GM18505 (cell line): ENCODE data around the gene WDR20.
"Not testable (repeated sequence)": the region's sequence is repeated elsewhere in the genome, so short reads cannot be mapped to it uniquely, and the experiment has no call there.

ENCODE experiments used
- ATAC-seq: cut with Tn5 transposase; IDR thresholded peaks from one replicate; pipeline ENCODE4 v1.9.1; 2021; ENCODE audit not compliant: unreplicated experiment
- POLR2A ChIP-seq: IDR thresholded peaks from 4 replicates; pipeline ENCODE4 v1.6.1; 2011; ENCODE audit warnings: borderline replicate concordance; ENCODE audit not compliant: insufficient read depth, insufficient read length; ENCODE audit errors: extremely low read depth

Gene WDR20

DNA sequence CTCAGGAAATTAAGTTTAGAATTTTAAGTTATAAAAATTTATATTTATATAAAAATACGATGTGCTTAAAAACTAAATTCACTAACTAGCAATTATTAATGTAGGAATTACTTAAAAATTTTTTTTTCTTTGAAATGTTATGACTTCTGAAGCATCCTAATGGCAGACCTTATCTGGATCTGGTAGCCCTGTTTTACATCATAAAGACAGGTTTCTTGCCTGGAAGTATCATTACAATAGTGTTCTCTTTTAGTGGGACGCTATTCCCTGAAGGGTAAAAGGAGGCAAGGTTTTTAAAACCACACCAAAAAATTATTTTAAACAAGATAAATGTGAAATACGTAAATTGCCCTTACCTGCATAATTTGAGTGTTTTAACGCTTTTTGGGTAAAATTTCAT is 2.1 kb downstream of the WDR20 start:
- no peak for TF ChIP-seq POLR2A
- ATAC-seq: no peak

DNA sequence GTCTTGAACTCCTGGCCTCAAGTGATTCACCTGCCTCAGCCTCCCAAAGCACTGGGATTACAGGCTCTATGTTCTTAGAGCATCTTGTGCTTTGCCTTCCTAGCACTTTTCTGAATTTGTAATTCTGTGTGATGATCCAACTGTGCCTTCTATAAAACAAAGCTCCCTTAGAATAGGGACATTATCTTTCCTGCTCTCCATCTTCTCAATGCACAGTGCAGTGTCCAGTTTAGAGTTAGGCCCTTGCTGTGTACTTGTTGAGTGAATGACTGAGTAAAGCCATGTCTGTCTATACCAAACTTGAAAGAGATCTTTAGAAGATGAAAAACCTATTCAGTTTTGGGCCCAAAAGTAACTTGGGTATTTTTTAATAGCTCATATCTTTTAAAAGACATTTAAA is 5.2 kb downstream of the WDR20 start:
- ATAC-seq: no peak
- TF ChIP-seq POLR2A: no peak

DNA sequence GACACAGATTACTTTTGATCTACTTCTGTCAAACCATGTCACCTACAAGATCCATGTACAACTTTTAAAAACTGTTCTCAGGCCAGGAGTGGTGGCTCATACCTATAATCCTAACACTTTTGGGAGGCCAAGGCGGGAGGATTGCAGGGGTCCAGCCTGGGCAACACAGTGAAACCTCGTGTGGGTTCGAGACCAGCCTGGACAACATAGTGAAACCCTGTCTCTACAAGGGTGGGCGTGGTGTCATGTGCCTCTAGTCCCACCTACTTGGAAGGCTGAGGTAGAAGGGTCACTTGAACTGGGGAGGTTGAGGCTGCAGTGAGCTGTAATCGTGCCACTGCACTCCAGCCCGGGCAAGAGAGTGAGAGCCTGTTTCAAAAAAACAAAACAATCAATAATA is 5.7 kb downstream of the WDR20 start:
- ATAC-seq: no peak
- TF ChIP-seq POLR2A: no peak

DNA sequence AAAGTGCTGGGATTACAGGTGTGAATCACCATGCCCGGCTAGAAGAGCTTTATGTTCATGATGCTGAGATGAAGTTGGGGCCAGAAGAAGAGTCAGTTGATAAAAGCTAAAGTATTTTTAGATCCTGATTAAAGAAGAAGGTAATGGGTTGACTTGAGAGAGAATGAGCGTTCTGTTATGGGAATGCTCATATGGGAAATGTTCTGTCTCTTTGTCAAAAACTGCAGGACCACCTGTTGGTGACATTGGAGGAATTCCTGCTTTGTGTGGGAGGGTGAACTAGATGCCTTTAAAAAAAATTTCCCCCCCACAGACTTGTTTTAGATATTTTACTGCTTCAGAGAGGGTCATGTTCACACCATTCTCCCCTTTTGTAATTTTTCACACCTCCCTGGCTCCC is 6.7 kb downstream of the WDR20 start:
- TF ChIP-seq POLR2A: no peak
- ATAC-seq: no peak

DNA sequence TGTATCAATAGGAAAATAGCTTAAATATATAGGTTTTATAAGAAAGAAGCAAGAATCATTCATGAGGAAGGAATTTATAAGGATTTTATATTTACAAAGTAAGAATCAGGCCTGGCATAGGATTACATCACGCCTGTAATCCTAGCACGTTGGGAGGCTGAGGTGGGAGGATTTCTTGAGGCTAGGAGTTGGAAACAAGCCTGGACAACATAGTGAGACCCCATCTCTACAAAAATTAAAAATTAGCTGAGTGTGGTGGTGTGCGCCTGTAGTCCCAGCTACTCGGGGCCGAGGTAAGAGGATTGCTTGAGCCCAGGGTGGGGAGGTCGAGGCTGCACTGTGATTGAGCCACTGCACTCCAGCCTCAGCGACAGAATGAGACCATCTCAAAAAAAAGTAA is 10.4 kb downstream of the WDR20 start:
- no peak for TF ChIP-seq POLR2A
- no peak for ATAC-seq

DNA sequence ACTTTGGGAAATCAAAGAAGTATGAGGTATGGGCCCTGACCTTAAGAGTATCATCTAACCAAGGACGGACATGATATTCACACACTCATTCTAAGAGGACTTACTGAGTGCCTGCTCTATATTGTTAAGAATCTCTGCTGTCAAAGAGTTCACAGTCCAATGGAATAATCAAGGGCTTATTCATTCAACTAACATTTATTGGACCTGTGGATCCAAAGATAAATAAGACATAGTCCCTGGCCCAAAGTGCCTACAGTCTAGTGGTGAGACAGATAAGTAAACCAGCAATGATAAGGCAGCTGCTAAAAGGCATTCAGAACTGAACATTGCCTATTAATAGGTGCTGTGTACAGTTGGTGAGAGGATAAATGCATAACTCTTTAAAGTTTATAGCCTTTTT is 11.0 kb downstream of the WDR20 start:
- no peak for TF ChIP-seq POLR2A
- no peak for ATAC-seq

DNA sequence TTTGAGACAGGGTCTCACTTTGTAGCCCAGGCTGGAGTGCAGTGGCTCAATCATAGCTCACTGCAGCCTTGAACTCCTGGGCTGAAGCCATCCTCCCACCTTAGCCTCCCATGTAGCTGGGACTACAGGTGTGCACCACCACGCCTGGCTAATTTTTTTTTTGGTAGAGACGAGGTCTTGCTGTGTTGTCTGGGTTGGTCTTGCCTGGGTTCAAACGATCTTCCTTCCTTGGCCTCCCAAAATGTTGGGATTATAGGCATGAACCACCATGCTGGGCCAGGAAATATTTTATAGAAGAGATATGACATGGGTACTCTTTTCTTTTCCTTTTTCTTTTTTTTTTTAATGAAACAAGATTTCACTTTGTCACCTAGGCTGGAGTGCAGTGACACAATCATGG is 11.7 kb downstream of the WDR20 start:
- ATAC-seq: not testable (repeated sequence)

DNA sequence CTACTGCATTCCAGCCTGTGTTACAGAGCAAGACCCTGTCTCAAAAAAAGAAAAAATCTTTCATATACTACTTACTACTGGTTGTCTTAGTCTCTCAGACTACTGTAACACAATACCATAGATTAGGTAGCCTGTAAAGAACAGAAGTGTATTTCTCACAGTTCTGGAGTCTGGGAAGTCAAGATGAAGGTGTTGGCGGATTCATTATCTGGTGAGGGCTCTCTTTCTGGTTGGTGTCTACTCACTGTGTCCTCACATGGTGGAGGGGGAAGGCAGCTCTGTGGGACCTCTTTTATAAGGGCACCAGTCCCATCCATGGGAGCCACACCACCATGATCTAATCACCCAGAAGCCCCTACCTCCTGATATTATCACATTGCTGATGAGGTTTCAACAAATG is 14.4 kb downstream of the WDR20 start:
- no peak for ATAC-seq
- TF ChIP-seq POLR2A: no peak

DNA sequence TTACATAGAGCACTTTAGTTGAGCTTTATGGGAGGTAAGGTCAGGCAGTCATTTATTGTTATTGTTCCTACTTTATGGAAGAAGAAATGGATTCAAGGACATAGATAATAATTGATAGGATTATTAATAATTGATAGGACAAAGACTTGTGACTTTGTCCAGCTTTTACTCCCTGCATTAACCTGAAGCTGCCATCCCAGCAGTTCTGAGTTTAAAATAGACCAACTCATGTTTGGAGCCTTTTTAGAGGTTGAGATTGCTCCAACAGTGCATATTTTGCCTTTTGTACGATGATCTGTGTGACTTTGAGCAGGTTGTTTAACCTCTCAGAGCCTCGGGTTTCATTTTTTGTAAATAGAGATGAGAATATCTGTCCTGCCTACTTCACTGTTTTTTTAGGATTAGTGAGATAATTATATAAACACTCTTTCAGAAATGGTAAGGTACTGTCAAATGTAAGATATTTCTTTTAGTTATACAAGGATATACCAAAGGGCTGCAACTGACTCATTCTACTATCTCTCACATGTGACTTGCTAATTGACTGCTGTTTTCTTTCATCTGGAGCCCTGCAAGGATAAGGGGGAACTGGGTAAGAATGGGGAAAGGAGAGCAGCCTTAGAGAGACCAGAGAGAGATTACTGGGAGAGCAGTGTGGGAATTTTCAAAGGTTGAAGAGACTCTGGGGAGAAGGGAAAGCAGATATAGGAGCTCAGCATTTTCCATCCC is 15.3 kb downstream of the WDR20 start:
- no peak for TF ChIP-seq POLR2A
- ATAC-seq: no peak

DNA sequence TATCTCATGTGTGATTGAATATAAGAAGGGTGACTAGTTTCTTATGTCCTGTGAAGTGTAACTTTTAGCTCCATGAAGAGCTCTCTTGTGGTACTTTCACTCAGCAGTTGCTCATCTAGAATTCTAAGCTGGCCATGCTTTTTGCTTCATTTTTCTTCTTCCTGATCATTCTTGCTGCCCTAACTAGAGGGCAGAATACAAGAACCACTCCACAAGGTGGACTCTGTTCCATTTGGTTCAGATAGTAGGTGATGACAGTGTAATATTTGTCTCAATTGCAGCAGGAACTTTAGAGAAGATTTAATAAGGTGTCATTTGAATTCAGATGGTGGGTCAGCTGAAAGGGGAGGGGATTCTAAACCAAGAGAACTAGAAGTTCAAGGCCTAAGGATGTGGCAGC is 17.6 kb downstream of the WDR20 start:
- ATAC-seq: no peak
- TF ChIP-seq POLR2A: no peak

DNA sequence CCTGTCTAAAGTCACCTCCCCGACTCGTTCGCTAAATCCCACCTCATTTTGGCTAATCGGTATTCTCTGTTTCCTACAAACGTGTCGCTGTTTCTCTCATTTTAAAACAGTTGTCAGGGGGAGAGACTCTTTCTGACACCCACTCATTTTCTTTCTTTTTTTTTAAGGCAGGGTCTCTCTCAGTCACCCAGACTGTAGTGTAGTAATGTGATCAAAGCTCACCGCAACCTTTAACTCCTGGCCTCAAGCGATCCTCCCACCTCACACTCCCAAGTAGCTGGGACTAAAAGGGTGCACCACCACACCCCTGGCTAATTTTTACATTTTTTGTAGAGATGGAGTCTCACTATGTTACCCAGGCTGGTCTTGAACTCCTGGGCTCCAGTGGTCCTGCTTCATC is 19.1 kb downstream of the WDR20 start:
- ATAC-seq: no peak
- TF ChIP-seq POLR2A: no peak

DNA sequence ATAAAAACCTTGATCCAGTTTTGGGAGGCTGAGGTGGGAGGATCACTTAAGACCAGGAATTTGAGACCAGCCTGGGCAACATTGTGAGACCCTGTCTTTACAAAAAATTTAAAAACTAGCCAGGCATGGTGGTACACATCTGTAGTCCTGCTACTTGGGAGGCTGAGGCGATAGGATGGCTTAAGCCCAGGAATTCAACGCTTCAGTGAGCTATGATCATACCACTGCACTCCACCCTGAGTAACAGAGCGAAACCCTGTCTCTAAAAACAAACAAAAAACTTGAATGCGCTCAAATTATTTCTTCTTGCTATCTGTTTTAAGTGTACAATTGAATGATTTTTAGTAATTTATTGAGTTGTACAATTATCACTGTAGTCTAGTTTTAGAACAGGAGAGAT is 20.1 kb downstream of the WDR20 start:
- ATAC-seq: no peak
- TF ChIP-seq POLR2A: no peak

DNA sequence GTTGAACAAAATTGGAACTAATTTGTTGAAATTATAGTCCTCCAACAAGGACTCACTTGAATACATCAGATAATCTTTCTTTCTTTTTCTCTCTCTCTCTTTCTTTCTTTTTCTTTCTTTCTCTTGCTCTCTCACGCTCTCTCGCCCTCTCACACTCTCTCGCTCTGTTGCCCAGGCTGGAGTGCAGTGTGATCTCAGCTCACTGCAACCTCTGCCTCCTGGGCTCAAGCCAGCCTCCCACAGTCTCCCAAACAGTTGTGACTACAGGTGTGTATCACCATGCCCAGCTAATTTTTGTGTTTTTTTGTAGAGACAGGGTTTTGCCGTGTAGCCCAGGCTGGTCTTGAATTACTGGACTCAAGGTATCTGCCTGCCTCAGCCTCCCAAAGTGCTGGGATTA is 22.8 kb downstream of the WDR20 start:
- TF ChIP-seq POLR2A: no peak
- ATAC-seq: no peak

DNA sequence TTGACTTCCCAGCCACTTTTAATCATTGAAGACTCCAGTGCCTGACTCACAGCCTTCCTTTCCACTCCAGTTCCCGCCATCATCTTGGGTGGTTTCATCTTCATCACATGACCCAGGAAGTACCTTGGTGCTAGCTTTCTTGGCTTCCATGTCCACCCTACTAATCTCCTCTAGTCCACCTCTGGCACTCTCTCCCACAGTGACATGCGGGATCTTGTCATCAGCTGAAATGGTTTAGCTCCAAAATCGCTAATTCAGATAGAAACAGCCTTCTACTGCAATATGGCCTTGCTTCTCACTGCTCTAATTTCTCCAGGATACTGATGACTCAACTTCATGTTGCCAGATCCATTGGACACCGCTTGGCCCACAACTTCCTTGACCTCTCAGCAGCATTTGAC is 24.5 kb downstream of the WDR20 start:
- TF ChIP-seq POLR2A: no peak
- ATAC-seq: no peak

DNA sequence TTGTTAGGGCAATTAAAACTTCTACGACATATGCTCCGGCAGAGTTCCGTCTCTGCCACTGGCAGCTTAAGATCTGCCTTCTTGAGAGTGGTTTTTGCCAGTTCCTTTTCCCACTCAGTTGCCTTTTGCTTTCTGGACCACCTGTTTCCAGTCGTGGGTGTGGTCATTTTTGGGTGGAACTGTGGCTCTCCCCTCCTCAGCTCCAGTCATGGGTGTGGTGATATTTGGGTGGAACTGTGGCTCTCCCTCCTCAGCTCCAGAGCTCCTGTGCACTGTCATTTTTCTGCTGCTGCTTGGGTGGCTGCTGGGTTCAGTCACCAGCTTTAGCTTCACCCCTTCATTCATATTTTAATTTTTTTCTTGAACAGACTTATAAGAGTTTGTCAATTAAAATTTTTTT is 25.3 kb downstream of the WDR20 start:
- ATAC-seq: no peak

More for the DNA sequence above, 25.3 kb downstream of the WDR20 start:
- TF ChIP-seq POLR2A: no peak
